Ramos (cell line): ENCODE data around the gene ME3.
"Not testable (repeated sequence)": the region's sequence is repeated elsewhere in the genome, so short reads cannot be mapped to it uniquely, and the experiment has no call there.

Experiments used
- in situ Hi-C: fragments of 300-500 bp; cut with MboI; formaldehyde crosslinking; loops from one replicate; pipeline ENCODE4 v1.14.3; 2022; ENCODE audit warnings: low sequenced_read_pairs; ENCODE audit not compliant: unreplicated experiment

The ME3 gene

DNA sequence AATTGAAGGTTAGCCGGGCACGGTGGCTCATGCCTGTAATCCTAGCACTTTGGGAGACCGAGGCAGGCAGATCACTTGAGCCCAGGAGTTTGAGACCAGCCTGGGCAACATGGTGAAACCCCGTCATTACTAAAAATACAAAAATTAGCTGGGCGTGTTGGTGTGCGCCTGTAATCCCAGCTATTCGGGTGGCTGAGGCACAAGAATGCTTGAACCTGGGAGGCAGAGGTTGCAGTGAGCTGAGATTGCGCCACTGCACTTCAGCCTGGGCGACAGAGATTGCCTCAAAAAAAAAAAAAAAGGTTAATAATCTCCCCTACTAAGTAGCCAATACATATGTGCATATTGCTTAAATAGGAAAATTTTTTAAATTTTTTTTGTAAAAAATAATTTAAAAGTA lies 255.5 kb downstream of the ME3 start:
- in situ Hi-C loops, result not testable (repeated sequence)

GRCh38 chr11:86416494-86416893 lies 255.9 kb downstream of the ME3 start:
- in situ Hi-C loops, result no loop called here

DNA sequence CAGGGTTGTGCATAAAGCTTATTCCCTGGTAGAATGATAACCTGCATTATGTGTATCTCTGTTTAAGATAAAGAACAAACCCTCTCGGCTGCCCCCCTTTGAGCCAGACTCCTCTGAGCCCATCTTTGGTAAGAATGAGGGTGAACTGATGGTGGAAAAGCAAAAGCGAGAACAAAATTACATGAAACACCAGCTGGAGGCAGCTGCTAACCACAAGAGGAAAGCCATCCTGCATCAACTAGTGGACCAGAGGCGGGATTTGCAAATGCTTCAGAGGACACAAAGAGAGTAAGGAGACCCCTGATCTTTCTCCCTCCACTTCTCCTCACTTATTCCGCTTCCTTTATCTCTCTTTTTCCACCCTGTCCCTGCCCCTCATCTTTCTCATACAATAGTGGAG lies 257.4 kb downstream of the ME3 start:
- in situ Hi-C loops, result no loop called here

- in situ Hi-C loops, result no loop called here
These were observed 258.4 kb downstream of the ME3 start for GRCh38 chr11:86414032-86414431.

- in situ Hi-C loops, result no loop called here
These were observed 263.6 kb downstream of the ME3 start for GRCh38 chr11:86408845-86409244.

GRCh38 chr11:86403458-86403857 lies 269.0 kb downstream of the ME3 start:
- in situ Hi-C loops, result no loop called here

DNA sequence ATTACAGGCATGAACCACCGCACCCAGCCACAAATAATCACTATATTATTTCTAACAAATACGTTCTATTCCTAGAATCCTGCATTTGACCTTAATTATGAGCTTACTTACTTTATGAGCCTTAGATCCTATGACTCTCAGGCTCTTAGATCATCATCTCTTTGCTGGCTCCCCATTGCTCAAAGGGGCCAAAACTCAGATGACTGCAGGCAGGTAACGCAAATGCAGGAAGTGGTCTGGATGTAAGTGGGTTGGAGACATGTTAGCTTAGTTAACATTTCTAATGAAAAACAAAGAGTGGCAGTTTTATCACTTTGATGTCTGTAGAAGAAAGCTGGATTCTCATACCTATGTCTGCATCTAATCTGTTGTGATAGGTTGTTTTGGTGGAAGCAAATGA lies 274.3 kb downstream of the ME3 start:
- in situ Hi-C loops, result no loop called here

DNA sequence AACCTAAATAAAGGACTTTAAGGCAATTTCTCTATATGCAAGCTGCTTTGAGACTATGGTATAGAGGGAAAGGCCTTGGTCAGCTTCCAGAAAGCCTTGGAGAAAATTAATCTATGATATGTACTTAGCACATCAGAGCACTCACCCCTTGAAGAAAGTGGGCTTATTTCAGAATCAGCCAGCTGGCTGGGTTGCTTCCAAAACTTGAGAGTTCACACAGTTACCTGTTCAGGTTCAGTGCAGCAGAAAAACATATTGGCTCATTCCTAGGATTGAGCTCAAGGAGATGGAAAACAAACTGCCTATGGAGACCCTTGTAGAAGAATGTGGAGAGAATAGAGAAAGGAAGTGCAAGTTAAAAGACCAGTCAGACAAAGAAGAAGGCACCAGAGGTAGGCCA lies 275.1 kb downstream of the ME3 start:
- in situ Hi-C loops, result no loop called here

GRCh38 chr11:86396396-86396795 lies 276.0 kb downstream of the ME3 start:
- in situ Hi-C loops, result no loop called here

DNA sequence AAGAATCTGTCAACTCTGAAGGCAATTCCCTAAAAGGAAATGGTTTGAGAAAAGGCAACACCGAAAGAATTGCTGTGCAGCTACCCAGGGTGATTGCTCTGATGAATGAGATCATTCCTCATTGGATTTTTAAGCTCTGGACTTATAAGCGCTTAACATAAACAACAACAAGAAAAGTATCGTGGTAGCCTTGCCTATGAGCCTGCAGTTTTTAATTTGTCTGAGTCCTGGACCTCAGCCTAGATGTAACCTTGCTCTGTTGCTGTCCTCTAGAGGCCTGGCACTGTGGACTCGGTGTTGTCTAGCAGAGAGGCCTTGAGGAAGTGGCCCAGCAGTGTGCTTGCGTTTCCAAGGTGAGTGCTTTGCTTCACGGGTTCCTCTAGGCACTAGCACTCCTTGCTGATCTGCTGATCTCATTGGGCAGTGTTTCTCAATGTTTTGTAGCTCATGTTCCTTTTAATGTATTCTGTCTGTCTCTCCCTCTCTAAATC lies 277.3 kb downstream of the ME3 start:
- in situ Hi-C loops, result no loop called here
